GM23248 (cell line): Measurements from ENCODE around the gene DMTF1. TPM values are rescaled to one million over a fixed set of nuclear protein-coding genes. Genes with fewer than 3 reads are reported as not detected.

Experiments
- DNase-seq: peaks from one replicate; pipeline ENCODE4 v3.0.0-alpha.2; 2015
- H2AFZ ChIP-seq: fragments of 200-600 bp; sonication (generic); 2 replicates; pipeline ENCODE4 v1.6.1; 2016; ENCODE audit warnings: antibody characterized with exemption
- H3F3A ChIP-seq: fragments of 200-600 bp; sonication (generic); 2 replicates; pipeline ENCODE4 v1.6.1; 2016; ENCODE audit warnings: mild to moderate bottlenecking, antibody characterized with exemption, mixed run types; ENCODE audit not compliant: insufficient read depth
- H3K27ac ChIP-seq: fragments of 200-600 bp; sonication (generic); 2 replicates; pipeline ENCODE4 v1.5.1; 2016; ENCODE audit warnings: mild to moderate bottlenecking
- H3K27me3 ChIP-seq: fragments of 200-600 bp; sonication (generic); replicated peaks from 2 replicates; pipeline ENCODE4 v1.6.1; 2016; ENCODE audit warnings: mild to moderate bottlenecking; ENCODE audit not compliant: insufficient read depth
- H3K36me3 ChIP-seq: fragments of 200-600 bp; sonication (generic); 2 replicates; pipeline ENCODE4 v1.6.1; 2016; ENCODE audit warnings: low read depth, mild to moderate bottlenecking
- H3K4me1 ChIP-seq: fragments of 200-600 bp; sonication (generic); 2 replicates; pipeline ENCODE4 v1.6.1; 2016; ENCODE audit warnings: mild to moderate bottlenecking; ENCODE audit not compliant: insufficient read depth
- H3K4me2 ChIP-seq: fragments of 200-600 bp; sonication (generic); one replicate; pipeline ENCODE4 v1.6.1; 2016; ENCODE audit warnings: mild to moderate bottlenecking; ENCODE audit not compliant: unreplicated experiment
- H3K4me3 ChIP-seq: fragments of 200-600 bp; sonication (generic); 2 replicates; pipeline ENCODE4 v1.5.1; 2016; ENCODE audit warnings: mild to moderate bottlenecking
- H3K79me2 ChIP-seq: fragments of 200-600 bp; sonication (generic); 2 replicates; pipeline ENCODE4 v1.6.1; 2016; ENCODE audit warnings: mild to moderate bottlenecking; ENCODE audit not compliant: insufficient read depth
- H3K9ac ChIP-seq: fragments of 200-600 bp; sonication (generic); 2 replicates; pipeline ENCODE4 v1.6.1; 2016; ENCODE audit warnings: mild to moderate bottlenecking
- H3K9me2 ChIP-seq: fragments of 200-600 bp; sonication (generic); 2 replicates; pipeline ENCODE4 v1.6.1; 2016; ENCODE audit warnings: mixed run types, mild to moderate bottlenecking, moderate library complexity; ENCODE audit not compliant: insufficient read depth
- H3K9me3 ChIP-seq: fragments of 200-600 bp; sonication (generic); one replicate; pipeline ENCODE4 v1.6.1; 2017; ENCODE audit warnings: low read depth
- H4K20me1 ChIP-seq: fragments of 200-600 bp; sonication (generic); 2 replicates; pipeline ENCODE4 v1.6.0; 2016; ENCODE audit not compliant: insufficient read depth
- EZH2 ChIP-seq: fragments of 200-600 bp; sonication (generic); IDR thresholded peaks from 2 replicates; pipeline ENCODE4 v1.6.1; 2018; ENCODE audit warnings: antibody characterized with exemption, mild to moderate bottlenecking; ENCODE audit not compliant: insufficient read depth, poor library complexity, severe bottlenecking
- EZH2phosphoT487 ChIP-seq: fragments of 200-600 bp; sonication (generic); IDR thresholded peaks from 2 replicates; pipeline ENCODE4 v1.6.1; 2018; ENCODE audit warnings: antibody characterized with exemption, moderate library complexity, mild to moderate bottlenecking, low read depth; ENCODE audit not compliant: insufficient read depth
- WGBS, 2 experiments: methylation state at CpG; one replicate each; pipeline ENCODE4 v1.1.6; 2015 to 2017; ENCODE audit warnings: low lambda C conversion rate in 2 of 2, low coverage in 1 of 2; ENCODE audit errors: missing lambda C conversion rate in 2 of 2; 5-methylcytosine and 5-hydroxymethylcytosine counted together
- in situ Hi-C: fragments of 300-500 bp; cut with MboI; formaldehyde crosslinking; loops from 2 replicates; pipeline ENCODE4 v1.15.0; 2020
- polyA plus RNA-seq: library from polyadenylated mRNA; unstranded; fragments of >200 nt; fragmentation: Nextera tagmentation; extraction: Ambion mirVana; gene quantifications from 2 replicates; pipeline ENCODE4 v1.2.1, GENCODE V29; 2016
- total RNA-seq: library from RNA; depleted of rRNA; stranded (reverse); fragments of >200 nt; shearing (Covaris generic); gene quantifications from 2 replicates; pipeline ENCODE4 v1.2.3, GENCODE V29; 2014

The DMTF1 gene
- total and polyA plus RNA-seq, 2 experiments from 2014 or later, result 28.4 to 28.6 TPM

DNA sequence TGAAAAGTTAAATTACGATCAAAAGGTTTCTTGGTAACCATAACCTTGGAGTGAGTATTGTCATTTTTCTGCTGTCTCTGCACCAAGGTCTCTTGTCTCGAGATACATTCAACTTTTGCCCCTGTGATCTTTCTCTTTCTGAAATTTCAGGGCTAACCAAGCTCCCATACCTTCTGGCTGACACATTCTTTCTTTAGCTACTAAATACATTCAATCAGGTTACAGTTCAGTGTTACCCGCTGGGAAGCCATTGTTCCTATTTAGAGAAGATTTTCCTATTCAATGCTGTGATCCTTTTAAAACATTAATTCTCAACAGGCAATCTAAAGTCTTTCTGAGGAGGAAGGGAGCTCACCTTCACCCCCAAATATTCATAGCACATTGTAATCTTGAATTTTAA lies 22.9 kb upstream of the DMTF1 start:
- Histone ChIP-seq H3K4me2 (no peak overlapping the region), H3K9me2 (no peaks in the 10 kb centered on the region), H3K27me3 (no peaks in the 10 kb centered on the region), H3K79me2 (no peaks in the 10 kb centered on the region), H3K4me1 (no peaks in the 10 kb centered on the region), H3K36me3 (no peaks in the 10 kb centered on the region), H3K27ac (no peak overlapping the region), H3K4me3 (no peak overlapping the region), H4K20me1 (no peaks in the 10 kb centered on the region), H3K9me3 (no peaks in the 10 kb centered on the region), H2AFZ (no peak overlapping the region), H3F3A (no peaks in the 10 kb centered on the region), H3K9ac (no peak overlapping the region)
- TF ChIP-seq EZH2phosphoT487 (no peak), EZH2 (no peak)
- WGBS, 2 experiments, result 49 to 51% methylated on average over 3 of the region's 3 CpGs
- no peak for DNase-seq
- in situ Hi-C loops, result loop anchor here (25.0 kb wide), 1 partner anchor 192 kb away; no protein-coding TSS in a partner anchor

GRCh38 chr7:87129848-87130247 lies 22.4 kb upstream of the DMTF1 start:
- Histone ChIP-seq H3F3A (no peaks in the 10 kb centered on the region), H2AFZ (no peak overlapping the region), H3K4me3 (no peak overlapping the region), H3K4me1 (no peaks in the 10 kb centered on the region), H3K9ac (no peak overlapping the region), H3K36me3 (no peaks in the 10 kb centered on the region), H4K20me1 (no peaks in the 10 kb centered on the region), H3K9me2 (no peaks in the 10 kb centered on the region), H3K9me3 (no peaks in the 10 kb centered on the region), H3K27me3 (no peaks in the 10 kb centered on the region), H3K4me2 (no peak overlapping the region), H3K79me2 (no peaks in the 10 kb centered on the region), H3K27ac (no peak overlapping the region)
- TF ChIP-seq EZH2, result no peak
- no peak for TF ChIP-seq EZH2phosphoT487
- DNase-seq, result no peak
- in situ Hi-C loops, result loop anchor here (25.0 kb wide), 1 partner anchor 193 kb away; no protein-coding TSS in a partner anchor
- 50 to 63% methylated on average over 3 of the region's 3 CpGs for WGBS, 2 experiments

DNA sequence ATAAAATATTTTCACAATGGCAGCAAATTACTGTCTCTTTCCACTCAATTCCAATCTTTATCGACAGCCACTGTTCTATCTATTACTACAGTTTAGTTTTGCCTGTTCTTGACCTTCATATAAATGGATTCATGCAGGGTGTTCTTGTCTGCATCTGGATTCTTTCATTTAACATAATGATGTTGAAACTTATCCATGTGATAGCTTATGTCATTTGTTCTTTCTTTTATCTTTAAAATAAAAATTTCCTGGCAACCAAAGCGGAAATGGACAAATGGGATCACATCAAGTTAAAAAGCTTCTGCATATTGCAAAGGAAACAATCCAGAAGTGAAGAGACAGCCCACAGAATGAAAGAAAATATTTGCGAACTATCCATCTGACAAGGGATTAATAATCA lies 20.5 kb upstream of the DMTF1 start:
- Histone ChIP-seq H3K9me2 (no peaks in the 10 kb centered on the region), H3K36me3 (no peaks in the 10 kb centered on the region), H3K4me3 (no peak overlapping the region), H3K27ac (no peak overlapping the region), H3K9ac (no peak overlapping the region), H3K79me2 (no peaks in the 10 kb centered on the region), H2AFZ (no peak overlapping the region), H3K9me3 (no peaks in the 10 kb centered on the region), H3K4me1 (no peaks in the 10 kb centered on the region), H3F3A (no peaks in the 10 kb centered on the region), H3K4me2 (no peak overlapping the region), H4K20me1 (no peaks in the 10 kb centered on the region), H3K27me3 (no peaks in the 10 kb centered on the region)
- TF ChIP-seq EZH2 (no peak), EZH2phosphoT487 (no peak)
- WGBS, 2 experiments, result 61 to 63% methylated on average over 3 of the region's 3 CpGs
- in situ Hi-C loops, result loop anchor here (25.0 kb wide), 1 partner anchor 194 kb away; no protein-coding TSS in a partner anchor
- DNase-seq, result no peak

DNA sequence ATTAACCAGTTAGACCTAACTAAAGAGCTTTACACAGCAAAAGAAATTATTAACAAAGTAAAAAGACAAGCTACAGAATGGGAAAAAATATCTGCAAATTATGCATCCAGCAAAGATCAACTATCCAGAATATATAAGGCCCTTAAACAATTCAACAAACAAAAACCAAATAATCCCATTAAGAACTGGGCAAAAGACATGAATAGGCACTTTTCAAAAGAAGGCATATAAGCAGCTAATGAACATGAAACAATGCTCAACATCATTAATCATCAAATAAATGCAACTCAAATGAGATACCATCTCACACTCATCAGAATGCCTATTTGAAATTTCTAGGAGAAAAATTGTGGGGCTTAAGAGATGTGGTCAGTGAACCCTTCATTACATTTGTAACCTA lies 15.0 kb upstream of the DMTF1 start:
- Histone ChIP-seq H3K9me2 (no peaks in the 10 kb centered on the region), H4K20me1 (no peaks in the 10 kb centered on the region), H3F3A (no peaks in the 10 kb centered on the region), H3K9ac (no peak overlapping the region), H3K4me1 (no peaks in the 10 kb centered on the region), H3K27me3 (no peaks in the 10 kb centered on the region), H3K79me2 (no peaks in the 10 kb centered on the region), H3K9me3 (no peaks in the 10 kb centered on the region), H2AFZ (no peak overlapping the region), H3K36me3 (no peaks in the 10 kb centered on the region), H3K4me2 (no peak overlapping the region), H3K27ac (no peak overlapping the region), H3K4me3 (no peak overlapping the region)
- no peak for TF ChIP-seq EZH2
- TF ChIP-seq EZH2phosphoT487, result no peak
- in situ Hi-C loops, result loop anchor here (25.0 kb wide), 1 partner anchor 200 kb away; no protein-coding TSS in a partner anchor
- no peak for DNase-seq

DNA sequence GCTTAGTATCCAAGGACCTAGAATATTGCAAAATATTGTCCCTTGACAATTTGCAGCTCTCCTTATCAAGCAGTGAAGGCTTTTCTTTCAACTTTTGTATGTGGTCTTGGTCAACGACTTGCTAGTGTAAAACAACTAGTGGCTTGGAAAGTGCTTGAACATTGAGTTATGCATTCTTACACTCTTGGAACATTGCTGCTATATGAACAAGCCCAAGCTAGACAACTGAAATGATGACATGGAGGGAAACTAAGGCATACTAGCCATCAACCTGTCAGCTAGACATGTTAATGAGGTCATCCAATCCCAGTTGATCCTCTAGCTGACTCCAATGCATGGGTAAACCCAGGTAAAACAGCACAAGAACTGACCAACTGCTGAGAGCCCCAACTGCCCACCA lies 12.7 kb upstream of the DMTF1 start:
- Histone ChIP-seq H3K4me1 (no peaks in the 10 kb centered on the region), H3K27me3 (no peaks in the 10 kb centered on the region), H3K79me2 (no peaks in the 10 kb centered on the region), H3K4me3 (no peak overlapping the region), H3K9me2 (no peaks in the 10 kb centered on the region), H3F3A (no peaks in the 10 kb centered on the region), H4K20me1 (no peaks in the 10 kb centered on the region), H3K4me2 (no peak overlapping the region), H3K9ac (no peak overlapping the region), H3K36me3 (no peaks in the 10 kb centered on the region), H3K27ac (no peak overlapping the region), H2AFZ (no peak overlapping the region), H3K9me3 (no peaks in the 10 kb centered on the region)
- TF ChIP-seq EZH2, result no peak
- 32 to 41% methylated on average over 1 of the region's 1 CpG for WGBS, 2 experiments
- no peak for DNase-seq
- in situ Hi-C loops, result loop anchor here (25.0 kb wide), 1 partner anchor 202 kb away; no protein-coding TSS in a partner anchor
